A673 (cell line): ENCODE data around the gene SSNA1.

Source experiments
- CTCF ChIP-seq: fragments of 300-800, 200-600 bp; sonication (generic); conservative IDR thresholded peaks from 2 replicates; pipeline ENCODE4 v1.5.1; 2017; ENCODE audit warnings: low read depth, mild to moderate bottlenecking, antibody characterized with exemption, low read length, moderate library complexity, mixed read lengths
- EZH2 ChIP-seq: fragments of 200-600 bp; sonication (generic); IDR thresholded peaks from 2 replicates; pipeline ENCODE4 v1.6.1; 2017; ENCODE audit warnings: borderline replicate concordance, low read depth, mild to moderate bottlenecking, mixed read lengths, antibody characterized with exemption, low read length; ENCODE audit not compliant: poor library complexity, severe bottlenecking

GRCh38 chr9:137218754-137219271 lies 30.3 kb downstream of the SSNA1 start:
- TF ChIP-seq CTCF (no peak), EZH2 (no peak)
